ENCODE data around the gene DDX1.
"Not testable (repeated sequence)": the region's sequence is repeated elsewhere in the genome, so short reads cannot be mapped to it uniquely, and the experiment has no call there.

Gene DDX1

GRCh38 chr2:15610430-15610952 lies 18.8 kb downstream of the DDX1 start:
- no peak overlapping the region for H3K4me3 ChIP-seq (ENCODE audit: low read length)
- no peak for DNase-seq (ENCODE audit: low read depth)
- TF ChIP-seq CTCF (IDR thresholded peaks at IDR 0.05; ENCODE audit: insufficient read depth, low read depth, low read length, missing control alignments): no peak

DNA sequence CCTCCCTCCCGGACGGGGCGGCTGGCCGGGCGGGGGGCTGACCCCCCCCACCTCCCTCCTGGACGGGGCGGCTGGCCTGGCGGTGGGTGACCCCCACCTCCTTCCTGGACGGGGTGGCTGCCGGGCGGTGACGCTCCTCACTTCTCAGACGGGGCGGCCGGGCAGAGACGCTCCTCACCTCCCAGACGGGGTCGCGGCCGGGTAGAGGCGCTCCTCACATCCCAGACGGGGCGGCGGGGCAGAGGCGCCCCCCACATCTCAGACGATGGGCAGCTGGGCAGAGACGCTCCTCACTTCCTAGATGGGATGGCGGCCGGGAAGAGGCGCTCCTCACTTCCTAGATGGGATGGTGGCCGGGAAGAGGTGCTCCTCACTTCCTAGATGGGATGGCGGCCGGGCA lies 20.4 kb downstream of the DDX1 start:
- not testable (repeated sequence) for H3K4me3 ChIP-seq (ENCODE audit: low read length); DNase-seq (ENCODE audit: low read depth)

DNA sequence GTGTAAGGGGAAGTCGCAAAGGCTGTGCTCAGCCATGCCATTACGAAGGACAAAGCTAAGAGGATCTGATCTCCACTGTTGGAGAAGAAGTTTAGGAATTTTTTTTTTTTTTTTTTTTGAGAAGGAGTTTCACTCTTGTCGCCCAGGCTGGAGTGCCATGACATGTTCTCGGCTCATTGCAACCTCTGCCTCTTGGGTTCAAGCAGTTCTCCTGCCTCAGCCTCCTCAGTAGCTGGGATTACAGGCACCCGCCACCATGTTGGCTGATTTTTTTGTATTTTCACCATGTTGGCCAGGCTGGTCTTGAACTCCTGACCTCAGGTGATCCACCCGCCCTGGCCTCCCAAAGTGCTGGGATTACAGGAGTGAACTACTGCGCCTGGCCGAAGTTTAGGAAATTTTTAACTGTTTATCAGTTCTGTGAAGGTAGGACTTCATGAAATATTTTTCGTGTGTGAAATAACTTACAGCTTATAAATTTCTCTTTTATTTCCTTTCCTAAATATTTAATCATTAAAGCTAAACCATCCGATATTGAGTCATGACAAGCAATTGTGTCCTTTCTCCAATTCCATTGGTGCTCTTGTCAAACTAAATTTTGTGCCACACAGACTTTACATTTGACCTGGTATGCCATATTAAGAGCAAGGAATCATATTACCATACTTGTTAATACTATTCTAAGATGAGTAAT lies 22.2 kb downstream of the DDX1 start:
- no peak for DNase-seq (ENCODE audit: low read depth)
- TF ChIP-seq CTCF (IDR thresholded peaks at IDR 0.05; ENCODE audit: insufficient read depth, low read depth, low read length, missing control alignments): no peak
- no peak overlapping the region for H3K4me3 ChIP-seq (ENCODE audit: low read length)

DNA sequence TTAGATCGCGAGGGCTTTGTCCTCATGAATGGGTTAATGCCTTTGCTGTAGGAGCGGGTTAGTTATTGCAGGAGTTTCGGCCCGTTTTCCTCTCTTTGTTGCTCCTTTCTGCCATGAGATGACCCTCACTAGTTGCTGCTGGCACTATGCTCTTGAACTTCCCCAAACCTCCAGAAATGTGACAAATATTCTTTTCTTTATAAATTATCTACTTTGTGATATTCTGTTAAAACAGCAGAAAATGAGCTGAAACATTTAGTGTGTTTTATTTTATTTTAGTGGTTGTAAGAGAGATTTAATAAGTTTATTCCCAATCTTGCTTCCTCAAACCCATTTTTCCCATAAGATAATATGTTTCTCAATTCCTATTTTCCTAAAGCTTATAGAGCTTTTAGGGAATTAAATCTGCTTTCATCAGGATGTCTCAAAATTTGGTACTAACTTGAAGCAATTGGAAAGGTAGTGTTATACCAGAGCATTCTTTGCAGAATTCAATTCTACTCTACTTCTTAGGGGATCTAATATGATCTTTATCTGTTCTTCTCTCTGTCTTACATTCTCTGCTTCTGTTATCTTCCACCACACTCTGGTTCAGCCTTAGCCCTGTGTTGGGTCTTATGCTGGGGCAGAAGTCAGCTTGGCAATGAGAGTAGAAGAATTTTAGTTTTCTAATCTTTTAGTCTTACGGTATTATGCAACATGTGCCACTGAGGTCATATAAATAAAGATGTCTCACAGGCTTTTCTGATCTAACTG lies 23.1 kb downstream of the DDX1 start:
- no peak for TF ChIP-seq CTCF (IDR thresholded peaks at IDR 0.05; ENCODE audit: insufficient read depth, low read depth, low read length, missing control alignments)
- H3K4me3 ChIP-seq (ENCODE audit: low read length): no peak overlapping the region
- DNase-seq (ENCODE audit: low read depth): no peak

- DNase-seq (ENCODE audit: low read depth): no peak
- no peak for TF ChIP-seq CTCF (IDR thresholded peaks at IDR 0.05; ENCODE audit: insufficient read depth, low read depth, low read length, missing control alignments)
- no peak overlapping the region for H3K4me3 ChIP-seq (ENCODE audit: low read length)
These were observed 23.7 kb downstream of the DDX1 start for GRCh38 chr2:15615301-15615920.

DNA sequence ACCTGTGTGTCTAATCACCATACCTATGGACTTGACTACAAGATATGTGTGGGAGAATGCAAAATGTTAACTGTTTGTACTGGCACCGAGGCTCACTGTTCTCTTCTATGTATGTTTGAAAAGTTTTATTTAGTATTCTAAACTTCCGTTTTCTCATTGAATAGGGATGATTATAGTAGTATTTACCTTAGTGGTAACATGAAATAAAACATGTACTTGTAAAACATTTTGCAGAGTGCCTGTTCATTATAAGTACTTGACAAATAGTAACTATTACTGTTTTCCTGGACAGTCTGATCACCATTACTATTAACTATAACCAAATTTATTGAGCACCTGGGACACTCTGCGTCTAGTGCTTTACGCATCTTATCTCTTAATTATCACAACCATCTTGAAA lies 24.8 kb downstream of the DDX1 start:
- TF ChIP-seq CTCF (IDR thresholded peaks at IDR 0.05; ENCODE audit: insufficient read depth, low read depth, low read length, missing control alignments): no peak
- no peak for DNase-seq (ENCODE audit: low read depth)
- no peak overlapping the region for H3K4me3 ChIP-seq (ENCODE audit: low read length)

Data from epithelial cell of esophagus (primary cell).